ENCODE data around the gene TCERG1L.
"Not testable (repeated sequence)": the region's sequence is repeated elsewhere in the genome, so short reads cannot be mapped to it uniquely, and the experiment has no call there.

TCERG1L gene, protein sequence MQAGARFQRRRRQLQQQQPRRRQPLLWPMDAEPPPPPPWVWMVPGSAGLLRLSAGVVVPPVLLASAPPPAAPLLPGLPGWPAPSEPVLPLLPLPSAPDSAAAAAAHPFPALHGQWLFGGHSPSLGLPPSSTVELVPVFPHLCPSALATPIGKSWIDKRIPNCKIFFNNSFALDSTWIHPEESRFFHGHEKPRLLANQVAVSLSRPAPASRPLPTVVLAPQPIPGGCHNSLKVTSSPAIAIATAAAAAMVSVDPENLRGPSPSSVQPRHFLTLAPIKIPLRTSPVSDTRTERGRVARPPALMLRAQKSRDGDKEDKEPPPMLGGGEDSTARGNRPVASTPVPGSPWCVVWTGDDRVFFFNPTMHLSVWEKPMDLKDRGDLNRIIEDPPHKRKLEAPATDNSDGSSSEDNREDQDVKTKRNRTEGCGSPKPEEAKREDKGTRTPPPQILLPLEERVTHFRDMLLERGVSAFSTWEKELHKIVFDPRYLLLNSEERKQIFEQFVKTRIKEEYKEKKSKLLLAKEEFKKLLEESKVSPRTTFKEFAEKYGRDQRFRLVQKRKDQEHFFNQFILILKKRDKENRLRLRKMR

DNA sequence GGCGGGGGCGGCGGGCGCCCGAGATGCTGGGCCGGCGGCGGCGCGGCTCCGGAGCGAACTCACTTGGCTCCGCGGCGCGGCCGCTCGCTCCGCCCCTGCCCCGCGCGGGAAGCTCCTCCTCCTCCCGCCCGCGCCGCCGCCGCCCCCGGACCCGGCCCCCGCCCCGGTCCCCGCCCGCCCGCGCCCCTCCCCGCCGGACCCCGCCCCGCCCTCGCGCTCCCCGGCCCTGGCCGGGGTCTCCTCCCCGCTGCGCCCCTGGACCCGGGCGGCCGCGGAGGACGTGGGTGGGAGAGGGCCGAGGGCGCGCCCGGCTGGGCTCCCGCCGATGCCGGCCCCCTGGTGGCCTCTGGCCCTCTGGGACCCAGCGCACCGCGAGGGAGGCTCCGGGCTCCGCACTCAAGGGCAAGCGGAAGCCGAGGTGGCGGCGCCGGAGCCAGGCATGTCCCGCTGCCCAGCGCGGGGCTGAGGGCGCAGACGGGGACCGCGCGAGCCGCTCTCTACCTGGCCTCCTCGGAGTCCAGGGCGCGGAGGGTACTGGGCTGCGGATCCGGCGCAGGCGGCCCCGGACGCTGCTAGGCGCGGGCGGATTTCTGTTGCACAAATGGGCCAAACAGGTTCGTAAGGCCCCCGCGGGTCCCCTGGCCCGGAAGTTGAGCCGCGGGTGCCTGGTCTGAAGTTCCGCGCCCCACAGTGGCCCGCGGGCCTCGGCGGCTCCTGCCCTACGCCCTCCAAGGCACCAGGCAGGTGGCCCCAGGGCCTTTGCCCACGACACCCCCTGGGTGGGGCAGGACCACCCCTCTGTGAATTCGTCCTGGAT lies at the start of gene TCERG1L:
TSS of gene TCERG1L (minus strand) at position 61 of the 817 bp plus-strand sequence. CDS start 86 bp downstream, outside the sequence.
- DNase-seq (ENCODE audit: low spot score), result peak; percentile 45

DNA sequence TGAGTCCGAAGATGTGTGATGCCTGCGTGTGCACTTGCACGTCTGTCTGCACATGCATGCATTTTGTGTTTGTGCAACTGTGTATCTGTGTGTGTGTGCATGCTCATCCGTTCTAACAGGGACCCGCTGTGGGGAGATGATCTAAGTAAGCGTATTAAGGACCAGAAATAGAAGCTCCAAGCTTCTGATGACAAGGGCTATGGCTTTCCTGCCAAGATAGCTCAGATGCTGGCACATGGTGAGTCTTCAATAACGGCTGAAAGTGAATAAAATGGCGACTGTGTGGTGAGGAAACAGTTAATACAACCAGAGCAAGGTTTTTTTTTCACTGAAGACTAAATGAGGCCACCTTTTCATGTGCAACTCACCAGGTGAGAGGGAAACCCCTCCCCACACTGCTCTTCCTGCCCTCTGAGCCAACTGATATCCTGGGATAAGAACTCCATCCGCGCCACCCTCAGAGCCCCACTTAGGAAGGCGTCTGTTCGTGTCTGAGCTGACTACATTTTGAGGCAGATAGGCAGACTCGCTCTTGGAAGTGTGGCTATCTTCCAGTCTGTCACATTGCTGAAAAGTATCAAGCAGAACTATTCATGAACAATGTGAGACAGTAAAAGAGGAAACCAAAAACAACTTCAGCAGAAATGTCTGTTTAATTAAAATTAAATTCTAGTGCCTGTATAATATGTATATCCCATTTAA lies 47.4 kb upstream of the TCERG1L start:
- DNase-seq (ENCODE audit: low spot score), result no peak

DNA sequence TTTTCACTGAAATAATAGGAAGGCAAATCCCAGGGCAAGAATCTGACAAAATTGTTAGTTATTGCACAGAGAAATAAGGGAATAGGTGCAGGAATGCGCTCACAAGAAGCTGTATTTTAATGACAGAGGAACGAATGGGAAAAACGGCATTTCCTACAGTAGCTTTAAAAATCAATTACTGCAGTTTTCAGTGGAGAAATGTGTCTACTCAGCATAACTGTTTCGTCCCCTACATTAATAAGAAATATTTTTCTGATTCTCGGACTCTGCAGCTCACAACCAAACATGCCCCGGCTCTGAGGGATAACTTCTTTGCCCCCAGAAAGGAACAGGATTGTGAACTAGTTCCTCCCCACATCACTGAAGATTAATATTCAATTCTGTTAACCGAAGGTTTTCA lies 44.9 kb upstream of the TCERG1L start:
- DNase-seq (ENCODE audit: low spot score), result no peak

DNA sequence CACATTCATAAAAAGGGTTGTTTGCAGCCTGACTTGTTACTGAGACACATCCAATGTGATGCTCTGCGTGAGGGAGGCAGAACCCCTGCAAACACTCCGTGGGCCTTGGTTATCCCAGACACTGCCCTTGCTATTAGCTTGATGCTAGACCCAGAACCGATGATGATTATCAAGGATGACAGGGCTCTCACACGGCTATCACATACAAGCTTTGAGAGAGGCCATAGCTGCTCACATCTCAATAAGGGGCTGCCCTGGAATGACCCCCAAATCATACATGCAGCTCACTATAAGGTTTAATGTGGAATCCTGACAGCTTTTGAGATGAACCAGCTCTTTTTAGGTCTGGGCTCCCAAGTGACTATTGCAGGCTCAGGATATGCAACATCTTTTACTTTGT lies 44.4 kb upstream of the TCERG1L start:
- DNase-seq (ENCODE audit: low spot score), result no peak

DNA sequence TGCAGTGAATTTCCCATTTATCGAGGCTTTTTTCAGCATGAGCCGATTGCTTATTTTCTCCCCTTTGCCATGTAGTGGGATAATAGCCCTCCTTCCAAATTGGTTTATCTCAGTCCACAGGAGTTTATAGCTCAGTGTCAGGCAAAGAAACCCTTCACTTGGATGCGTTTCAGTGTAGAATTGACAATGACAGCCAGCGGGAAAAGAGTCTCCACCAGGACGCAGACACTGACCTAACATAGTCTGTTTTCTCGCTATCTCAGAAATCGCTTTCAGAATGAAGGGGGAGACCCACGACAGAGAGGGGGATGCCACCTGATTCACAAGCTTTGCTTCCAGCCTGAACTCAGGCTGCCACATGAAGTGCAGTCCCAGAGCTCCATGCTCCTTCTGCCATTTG lies 43.5 kb upstream of the TCERG1L start:
- no peak for DNase-seq (ENCODE audit: low spot score)

DNA sequence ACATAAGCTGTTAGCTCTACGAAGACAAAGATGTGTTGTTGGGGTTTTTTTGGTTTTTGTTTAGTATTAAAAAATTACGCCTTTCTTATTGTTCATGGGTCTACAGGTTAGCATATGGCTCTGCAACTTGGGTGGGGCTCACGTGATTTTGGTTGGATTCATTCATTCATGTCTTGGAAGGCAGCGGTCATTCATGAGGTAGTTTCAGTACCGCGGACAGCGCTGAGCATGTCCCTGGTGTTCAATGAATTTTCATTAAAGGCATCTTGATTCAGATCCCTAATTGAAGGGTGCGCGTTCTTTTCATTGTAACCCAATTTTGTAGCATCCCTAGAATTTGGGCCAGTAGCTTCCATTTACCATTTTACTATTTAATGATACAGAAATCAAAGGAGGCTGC lies 42.9 kb upstream of the TCERG1L start:
- DNase-seq (ENCODE audit: low spot score), result no peak

DNA sequence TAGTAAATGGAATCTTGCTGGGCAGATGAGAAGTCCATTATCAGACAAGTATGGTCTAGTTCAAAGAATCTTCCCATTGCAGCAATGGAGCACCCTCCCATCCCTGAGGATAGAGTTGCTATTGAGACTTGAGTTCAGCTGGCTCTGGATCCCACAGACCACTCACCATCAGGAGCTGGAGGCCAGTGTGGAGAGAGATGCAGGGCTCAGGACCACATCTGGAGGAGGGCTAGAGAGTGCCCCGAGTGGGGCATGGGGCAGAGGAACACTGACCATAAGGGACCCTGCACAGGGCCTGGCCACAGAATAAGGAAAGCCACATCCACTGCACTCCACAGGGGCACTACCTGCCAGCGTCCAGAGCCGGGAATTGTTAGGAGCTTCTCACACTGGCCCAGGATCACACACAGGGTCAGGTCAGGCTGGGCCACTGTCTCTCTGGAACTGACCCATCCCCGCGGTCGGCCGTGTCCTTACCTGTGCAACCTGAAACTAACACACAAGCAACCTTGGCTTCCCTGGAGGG lies 41.3 kb upstream of the TCERG1L start:
- no peak for DNase-seq (ENCODE audit: low spot score)

DNA sequence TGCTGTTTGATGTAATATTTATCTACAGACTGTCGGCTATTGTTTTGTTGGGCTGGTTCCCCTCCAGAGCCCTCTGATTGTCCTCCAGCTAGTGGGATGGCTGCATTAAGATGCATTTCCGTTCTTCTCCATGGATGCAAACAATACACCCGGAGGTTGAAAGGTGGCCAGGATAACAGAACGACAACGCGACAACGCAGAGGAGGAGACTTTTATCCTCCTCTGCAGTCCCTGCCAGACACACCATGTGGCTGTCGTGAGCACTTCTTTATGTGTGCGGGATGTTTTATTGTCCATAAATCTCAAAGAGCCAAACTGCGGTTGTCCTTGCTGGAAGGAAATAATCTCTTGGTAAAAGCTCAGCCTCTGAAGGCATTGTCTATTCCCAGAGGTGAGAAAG lies 39.1 kb upstream of the TCERG1L start:
- no peak for DNase-seq (ENCODE audit: low spot score)

DNA sequence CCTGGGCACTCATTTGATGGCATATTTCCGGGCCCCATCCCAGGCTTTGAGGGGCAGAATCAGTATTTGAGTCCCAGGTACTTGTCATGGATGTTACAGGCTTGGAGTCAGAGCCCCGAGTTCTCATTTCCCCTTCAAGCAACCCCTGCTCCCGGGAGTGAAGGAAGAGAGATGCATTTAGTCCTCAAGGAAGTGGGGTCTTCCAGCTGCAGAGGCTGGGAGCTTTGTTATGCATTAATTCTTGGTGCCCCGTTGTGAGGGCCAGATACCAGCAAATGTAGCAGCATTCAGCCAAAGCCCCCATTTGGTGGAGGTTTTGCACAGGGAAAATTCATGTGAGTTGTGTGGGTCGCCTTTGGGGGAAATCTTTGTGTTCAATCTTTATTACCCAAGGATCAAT lies 38.7 kb upstream of the TCERG1L start:
- no peak for DNase-seq (ENCODE audit: low spot score)

DNA sequence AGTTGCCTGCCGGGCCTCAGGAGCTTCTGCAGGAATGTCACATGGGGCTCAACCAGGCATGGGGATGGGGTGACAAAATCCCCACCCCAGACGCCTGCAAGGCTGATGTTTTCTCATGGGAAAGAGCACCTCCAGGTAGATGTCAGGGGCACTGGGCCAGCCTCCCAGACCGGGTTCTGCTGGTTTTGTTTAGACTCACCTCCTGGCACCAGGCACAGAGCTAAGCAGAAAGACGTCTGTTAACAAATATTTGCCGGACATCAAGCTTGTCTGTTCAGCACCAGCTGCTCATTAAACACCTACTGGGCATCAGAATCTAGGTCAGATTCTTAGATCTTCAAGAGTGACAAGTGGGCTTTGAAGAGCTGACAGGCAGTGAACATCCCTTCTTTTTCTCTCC lies 34.9 kb upstream of the TCERG1L start:
- DNase-seq (ENCODE audit: low spot score), result no peak

DNA sequence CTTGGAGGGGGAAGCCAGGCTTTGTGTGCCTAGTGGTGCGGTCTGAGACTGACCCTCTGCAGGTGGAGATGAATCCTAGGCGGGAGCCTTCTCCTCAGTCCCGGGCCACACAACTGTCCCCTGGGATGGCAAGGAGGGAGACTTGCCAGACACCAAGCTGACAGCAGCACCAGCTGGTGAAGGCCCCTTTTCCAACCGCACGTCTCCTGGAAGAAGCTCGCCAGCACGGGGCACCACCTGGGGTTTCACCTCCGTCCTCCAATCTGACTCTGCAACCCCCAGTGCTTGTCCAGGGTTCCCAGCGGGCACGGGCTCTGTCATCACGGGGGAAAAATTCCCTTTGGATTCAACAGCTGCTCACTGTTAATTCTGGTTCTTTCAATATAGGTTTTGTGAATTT lies 34.2 kb upstream of the TCERG1L start:
- DNase-seq (ENCODE audit: low spot score), result no peak

DNA sequence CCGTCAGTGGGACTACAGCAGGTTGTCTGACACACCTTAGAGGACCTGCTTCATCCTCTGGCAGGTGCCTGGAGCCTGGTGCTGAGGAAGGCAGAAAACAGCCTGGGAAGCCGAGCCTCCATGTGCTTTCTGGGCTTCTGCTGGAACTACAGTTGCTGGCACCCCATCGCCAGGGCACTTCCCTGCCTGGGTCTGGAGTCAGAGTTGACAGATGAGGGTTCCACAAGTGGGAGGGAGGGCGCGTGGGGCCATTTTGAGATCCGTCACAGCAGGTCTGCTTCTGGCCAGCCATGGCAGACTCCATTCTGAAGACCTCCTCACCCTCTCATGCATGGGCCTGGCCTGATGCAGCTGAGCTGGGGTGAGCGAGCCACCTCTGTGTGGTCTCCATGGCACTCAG lies 33.2 kb upstream of the TCERG1L start:
- DNase-seq (ENCODE audit: low spot score), result no peak

DNA sequence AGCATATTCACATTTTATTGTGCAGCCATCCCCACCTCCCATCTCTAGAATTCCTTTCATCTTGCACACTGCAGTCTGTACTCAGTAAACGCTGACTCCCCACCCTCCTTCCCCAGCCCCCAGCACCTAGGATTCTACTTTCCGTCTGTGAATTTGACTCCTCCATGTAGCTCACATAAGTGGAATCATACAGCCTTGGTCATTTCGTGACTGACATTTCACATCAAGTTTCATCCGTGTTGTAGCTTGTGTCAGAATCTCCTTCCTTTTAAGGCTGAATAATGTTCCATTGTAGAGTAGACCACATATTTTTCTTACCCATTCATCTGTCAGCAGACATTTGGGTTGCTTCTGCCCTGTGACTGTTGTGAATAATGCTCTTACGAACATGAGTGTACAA lies 26.2 kb upstream of the TCERG1L start:
- DNase-seq (ENCODE audit: low spot score), result no peak

DNA sequence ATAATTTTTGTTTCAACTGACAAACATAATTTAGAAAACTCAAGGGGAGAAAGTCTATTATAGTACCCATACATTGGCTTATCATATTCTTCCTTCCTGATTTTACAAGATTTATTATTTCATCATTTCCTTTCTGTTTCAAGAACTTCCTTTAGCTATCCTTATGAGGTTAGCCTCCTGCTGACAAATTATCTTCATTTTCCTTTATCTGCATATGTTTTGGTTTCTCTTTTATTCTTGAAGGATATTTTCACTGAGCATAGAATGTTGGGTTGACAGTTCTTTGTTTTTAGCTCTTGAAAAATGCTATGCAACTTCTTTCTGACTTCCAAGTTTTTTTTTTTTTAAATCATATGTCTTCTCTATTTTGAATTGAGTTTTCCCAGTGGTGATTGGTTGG lies 21.3 kb upstream of the TCERG1L start:
- DNase-seq (ENCODE audit: low spot score), result no peak

DNA sequence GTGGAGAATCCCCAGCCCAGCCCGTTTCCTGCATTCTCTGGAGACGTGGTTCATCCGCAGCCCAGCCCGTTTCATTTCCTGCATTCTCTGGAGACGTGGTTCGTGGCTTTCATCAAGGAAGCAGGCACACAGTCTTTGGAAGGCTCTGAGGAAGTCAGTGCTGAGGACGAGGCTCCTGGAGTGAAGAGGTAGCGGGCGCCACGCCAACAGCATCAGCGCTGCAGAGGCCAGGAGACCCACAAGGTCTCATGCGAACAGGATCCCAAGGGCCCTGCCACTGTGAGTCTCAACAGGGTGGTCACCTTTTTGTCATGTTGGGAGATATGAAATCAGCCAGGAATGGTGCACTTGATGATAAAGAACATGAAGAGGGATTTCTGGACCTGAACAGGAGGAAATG lies 12.4 kb upstream of the TCERG1L start:
- DNase-seq (ENCODE audit: low spot score), result no peak

DNA sequence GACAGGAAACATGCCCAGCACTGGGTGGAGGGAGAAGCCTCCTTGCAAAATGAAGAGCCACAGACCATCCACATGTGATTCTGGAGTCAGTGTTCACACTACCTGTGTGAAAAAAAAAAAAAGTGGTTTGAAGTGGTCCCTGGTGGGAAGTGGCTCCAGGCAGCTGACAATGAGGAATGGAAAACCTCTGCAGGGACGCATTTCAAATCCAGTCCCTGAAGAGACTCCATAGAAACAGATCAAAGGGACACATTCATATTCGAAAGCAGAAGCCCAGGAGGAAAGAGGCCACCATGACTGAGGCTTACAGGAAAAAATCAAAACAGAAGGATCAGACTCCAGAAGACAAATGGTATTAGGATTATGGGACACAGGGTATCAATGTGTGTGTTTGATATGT lies 11.5 kb upstream of the TCERG1L start:
- DNase-seq (ENCODE audit: low spot score), result no peak

DNA sequence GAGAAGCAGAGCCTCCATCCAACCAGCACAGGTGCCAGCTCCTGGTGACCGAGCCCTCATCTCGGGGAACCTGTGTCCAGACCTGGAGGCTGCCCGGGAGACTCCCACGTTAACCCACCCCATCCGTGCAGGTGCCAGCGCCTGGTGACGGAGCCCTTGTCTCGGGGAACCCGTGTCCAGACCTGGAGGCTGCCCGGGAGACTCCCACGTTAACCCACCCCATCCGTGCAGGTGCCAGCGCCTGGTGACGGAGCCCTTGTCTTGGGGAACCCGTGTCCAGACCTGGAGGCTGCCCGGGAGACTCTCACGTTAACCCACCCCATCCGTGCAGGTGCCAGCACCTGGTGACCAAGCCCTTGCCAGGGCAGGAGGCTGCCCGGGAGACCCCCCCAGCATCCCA lies 11.1 kb upstream of the TCERG1L start:
- not testable (repeated sequence) for DNase-seq (ENCODE audit: low spot score)

DNA sequence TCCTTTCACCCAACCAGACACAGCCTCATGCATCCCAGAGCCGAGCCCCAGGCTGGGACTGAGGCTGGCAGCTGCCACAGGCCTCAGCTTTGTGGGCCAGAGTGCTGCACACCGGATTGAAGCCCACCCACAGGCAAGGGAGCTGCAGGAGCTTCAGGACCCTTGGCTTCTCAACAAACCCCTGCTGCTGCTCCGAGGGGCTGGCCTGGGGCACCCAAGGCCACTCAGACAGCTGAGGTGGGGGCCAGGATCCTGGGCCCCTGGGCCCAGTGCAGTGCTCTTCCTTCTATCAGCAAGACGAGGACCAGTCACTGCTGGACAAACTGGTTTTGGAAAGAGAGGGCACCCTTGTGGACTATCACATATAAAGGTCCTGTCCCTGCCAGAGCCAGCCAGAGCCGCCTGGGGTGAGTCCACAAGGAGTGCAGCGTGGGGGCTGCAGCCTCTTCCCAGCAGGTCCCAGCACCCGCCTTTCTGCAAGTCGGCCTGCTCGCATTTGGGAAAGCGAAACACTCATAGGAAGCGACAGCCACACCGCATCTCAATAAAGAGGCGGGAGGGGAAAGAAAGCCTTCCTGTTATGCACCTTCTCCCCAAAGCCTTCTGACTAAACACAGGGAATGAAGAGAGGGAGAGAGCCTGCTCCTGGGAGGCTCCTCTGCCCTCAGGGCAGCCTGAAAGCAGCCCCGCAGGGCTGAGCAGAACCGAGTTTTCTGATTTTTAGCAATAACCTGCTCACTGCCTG lies 9.5 kb upstream of the TCERG1L start:
- DNase-seq (ENCODE audit: low spot score), result no peak

DNA sequence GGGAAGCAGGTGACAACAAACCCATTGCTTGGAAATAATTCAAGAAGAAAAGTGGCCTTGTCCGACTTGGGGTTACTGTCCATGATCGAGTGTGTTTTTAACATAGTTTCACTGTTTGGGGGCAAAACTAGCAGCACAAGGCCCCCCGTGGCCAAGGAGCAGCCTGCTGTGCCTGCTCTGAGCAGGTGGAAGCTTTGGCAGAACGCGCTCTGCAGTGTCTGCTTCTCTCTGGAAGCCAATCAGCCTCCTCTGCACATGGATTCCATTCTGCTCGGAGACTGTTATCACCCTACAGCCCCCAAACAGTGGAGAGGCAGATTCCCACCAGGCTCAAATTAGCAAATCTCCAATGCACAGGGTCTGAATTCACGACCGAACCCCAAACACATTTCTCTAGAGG lies 7.3 kb upstream of the TCERG1L start:
- no peak for DNase-seq (ENCODE audit: low spot score)

DNA sequence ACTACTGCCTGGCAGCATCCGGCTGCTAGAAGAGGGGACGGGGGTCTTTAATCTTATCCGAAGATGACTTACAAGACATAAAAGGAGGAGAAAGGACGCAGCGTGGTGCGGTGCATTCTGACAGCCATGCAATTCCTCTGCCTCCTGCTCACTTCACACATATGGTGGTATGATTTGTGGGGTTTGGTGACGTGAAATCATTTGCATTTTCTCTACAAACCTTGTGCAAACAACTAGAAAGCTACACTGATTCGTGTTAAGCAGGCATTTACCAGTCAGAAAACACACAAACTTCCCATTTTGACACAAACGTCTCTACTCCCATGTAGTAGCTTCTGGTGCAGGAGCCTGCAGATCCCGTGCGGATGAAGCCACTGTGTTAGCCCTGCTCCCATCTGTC lies 6.8 kb upstream of the TCERG1L start:
- DNase-seq (ENCODE audit: low spot score), result no peak

DNA sequence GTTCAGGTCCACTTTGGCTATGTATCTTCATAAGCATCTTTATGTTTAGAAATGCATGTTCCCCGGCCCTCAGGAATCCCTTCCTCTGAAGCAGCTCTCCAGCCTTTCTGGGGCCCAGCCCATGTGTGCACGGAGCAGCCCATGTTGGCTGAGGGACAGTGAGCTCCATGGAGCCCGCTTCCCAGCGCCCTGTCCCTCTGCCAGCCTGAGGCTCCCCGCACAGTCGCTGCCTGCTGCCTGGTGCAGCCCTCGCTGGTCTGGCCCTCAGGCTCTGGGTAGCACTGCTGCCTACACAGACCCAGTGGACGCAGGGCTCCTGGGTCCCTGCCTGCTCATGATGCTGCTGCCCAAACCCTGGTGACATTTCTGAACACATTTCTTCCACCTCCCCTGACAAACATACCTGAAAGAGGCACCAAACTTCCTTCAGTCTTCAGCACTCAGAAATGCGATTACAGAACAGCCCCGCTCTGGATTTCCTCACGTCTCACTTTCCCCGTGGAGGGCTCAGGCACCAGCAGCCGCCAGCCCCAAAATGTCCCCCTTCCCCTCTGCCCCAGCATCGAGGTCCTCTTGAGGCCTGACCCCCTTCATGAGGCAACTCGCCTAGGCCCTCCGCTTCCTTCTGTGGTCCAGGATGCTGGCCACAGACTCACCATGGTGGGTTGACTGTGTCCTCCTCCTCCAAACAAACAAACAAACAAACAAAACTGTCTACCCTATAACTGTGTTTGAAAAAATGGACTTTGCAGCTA lies 5.0 kb upstream of the TCERG1L start:
- no peak for DNase-seq (ENCODE audit: low spot score)

Measured in germinal center (tissue), 1 donor.